Renal cortical epithelial cell (primary cell): ENCODE measurements around the gene NRXN2. TPM values are rescaled to one million over a fixed set of nuclear protein-coding genes. Genes with fewer than 3 reads are reported as not detected.

ENCODE experiments used
- DNase-seq: peaks from one replicate; pipeline ENCODE4 v3.0.0-alpha.2; 2011; ENCODE audit warnings: low read depth
- total RNA-seq: library from RNA; depleted of rRNA; stranded (reverse); fragments of >200 nt; gene quantifications from 2 replicates; pipeline ENCODE4 v1.2.3, GENCODE V29; 2014

NRXN2 gene
- under 0.01 TPM in 1 of 2 replicates, not detected in the other for total RNA-seq

- peak; percentile 46 for DNase-seq
These were observed at the start of gene NRXN2 for GRCh38 chr11:64723117-64723906. NRXN2 (minus strand) TSS chr11:64723197; CDS start chr11:64713699, 9,498 bp downstream.

- peak; percentile 60 for DNase-seq
These were observed 49.5 kb upstream of the NRXN2 start for GRCh38 chr11:64772303-64773018.

- DNase-seq: no peak
These were observed 48.9 kb upstream of the NRXN2 start for GRCh38 chr11:64771861-64772260.

DNA sequence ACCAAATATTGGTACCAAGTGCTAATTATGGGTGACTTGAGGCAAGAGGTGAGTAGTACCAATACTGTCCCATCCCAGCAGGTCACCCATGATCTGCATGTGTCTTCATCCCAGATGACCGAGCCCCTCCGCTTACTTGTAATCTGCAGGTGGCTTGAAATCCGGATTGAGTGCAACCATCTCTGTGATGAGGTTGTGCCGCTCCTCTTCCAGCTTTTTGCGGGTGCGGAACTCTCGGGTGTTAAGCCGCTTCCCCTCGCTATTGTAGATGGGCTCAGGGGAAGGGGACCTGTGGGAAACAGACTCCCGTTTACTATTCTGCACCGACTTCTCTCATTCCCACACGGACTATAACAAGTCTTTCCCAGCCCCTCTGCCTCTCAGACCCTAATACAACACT is 47.1 kb upstream of the NRXN2 start:
- no peak for DNase-seq

DNA sequence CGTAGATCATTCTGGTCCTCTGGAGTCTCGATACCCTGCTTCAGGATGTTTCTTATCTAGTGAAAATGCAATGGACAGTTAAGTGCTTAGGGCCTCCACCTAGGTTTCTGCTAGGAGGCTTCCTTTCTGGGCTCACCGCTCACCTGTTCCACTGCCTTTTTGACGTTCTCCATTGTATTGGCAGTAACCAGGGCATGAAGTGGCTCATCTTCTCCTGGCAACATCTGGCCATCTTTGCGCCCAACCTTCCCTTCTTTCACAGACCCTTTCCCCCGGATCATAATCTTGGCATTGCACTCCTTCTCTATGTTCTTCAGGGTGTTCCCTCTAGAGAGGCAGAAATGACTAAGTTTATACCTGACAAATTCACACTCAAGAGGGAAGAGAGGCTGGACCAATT is 46.3 kb upstream of the NRXN2 start:
- no peak for DNase-seq

DNA sequence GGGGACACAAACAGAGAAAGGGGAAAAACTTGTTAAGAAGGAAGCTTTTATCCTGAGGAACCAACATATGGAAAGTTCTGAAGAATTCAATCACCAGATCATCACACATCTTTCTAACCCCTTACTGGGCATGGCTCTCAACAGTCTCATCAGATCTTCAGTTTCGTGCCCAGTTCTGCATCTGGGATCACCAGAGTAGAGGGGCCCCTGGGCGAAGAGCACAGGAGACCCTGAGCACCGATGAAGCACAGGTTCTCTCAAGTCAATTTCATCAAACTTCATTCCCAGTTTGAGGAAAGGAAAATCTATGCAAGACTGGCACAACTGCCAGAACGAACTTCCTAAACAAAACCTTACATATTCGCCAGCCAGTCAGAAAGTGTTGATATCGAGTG is 45.3 kb upstream of the NRXN2 start:
- no peak for DNase-seq

DNA sequence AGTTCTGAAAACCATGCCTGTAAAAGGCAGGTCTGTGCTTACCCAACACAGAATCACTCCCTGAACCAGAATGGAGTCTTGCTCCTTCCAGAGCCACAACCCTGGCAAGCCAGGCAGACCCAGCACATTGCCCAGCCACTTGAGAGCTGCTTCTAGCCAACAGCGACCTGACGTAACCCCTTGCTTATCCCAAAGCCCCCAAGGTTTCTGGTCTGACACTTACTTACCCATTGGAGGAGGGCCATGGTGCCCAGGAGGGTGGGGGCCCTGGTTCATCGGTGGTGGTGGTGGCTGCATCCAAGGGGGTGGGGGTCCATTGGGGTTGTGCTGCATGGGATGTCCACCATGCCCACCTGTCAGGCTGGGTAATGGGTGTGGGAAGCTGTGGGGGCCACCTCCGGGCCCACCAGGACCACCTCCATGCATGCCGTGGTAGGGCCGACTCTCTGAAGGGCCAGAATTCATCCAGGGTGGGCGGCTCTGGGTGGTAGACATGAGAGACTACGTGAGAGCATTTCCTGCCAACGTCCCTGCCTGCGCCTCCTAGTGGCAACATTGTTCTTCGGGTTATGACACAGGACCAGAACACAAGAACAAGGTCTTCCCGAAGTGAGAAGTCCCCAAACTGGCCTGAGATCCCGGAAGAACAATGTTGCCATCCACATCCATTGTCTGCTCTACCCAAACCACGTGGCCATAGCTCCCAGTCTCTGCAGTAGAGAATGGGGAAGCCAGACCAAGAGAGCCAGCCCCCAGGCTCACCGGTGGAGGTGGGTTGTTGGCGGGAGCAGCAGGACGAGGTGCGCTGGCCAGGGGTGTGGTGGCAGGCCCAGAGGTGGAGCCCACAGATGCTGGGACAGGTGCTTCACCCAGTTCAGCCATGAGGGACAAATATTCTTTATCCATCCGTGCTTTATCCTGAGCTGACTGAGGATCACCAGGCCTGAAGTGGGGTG is 44.6 kb upstream of the NRXN2 start:
- DNase-seq: peak; percentile 36

- DNase-seq: no peak
These were observed 43.9 kb upstream of the NRXN2 start for GRCh38 chr11:64766881-64767280.

DNA sequence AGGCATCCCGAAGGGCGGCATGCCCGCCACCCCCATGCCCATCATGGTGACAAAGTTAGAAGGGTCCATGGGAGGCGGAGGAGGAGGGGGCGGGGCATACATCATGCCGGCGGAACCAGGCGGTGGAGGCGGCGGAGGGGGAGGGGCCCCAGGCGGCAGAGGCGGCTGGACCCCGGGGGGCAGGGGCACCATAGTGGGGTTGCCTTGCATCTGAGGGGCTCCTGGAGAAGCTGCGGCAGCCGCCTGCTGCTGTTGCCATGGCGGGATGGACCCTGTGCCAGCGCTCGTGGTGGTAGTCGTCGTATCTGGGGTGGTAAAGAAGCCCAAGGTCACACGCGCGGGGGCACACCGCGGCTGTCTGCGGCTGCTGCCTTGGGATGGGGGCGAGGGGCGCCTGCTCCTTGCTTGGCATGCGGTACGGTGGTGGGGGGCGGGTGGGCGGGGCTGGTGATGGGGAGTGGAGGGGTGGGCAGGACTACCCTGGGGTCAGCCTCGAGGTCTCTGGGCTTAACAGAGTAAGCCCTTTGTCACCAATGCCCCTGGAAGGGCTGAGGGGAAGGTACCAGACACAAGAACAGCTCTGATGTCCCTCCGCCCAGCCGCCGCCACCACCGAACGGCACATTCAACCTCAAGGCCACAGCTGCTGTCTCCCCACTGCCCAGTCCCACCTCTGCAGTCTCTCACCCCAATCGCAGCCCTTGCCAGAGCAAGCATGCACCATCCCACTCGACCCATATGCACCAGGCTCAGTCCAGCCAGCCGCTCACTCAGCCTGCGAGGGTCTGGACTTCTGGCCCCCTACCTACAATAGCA is 43.1 kb upstream of the NRXN2 start:
- DNase-seq: no peak

DNA sequence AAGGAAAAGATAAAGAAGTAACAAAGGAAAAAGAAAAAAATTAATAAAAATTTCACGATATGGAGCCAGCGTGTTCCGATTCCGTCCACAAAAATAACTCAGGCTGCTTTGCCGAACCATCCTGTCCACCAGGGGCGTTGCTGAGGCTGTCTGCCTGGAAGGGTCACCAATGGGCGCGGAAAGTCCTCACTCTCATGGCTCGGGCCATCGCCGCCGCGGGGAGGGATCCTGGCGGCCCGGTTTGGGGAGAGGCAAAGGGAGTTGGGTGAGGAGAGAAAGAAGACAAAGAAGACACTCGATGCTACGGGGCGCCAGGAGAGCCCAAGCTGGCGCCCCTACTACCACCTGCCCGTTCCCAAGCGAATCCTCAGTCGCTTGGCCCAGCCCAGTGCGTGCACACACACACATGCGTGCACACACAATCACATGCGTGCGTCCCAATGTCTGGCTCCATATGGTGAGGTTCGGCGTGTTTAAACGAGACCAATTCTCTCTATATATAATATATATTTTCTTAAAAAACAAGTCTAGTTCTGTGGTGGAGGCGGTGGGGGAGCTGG is 42.4 kb upstream of the NRXN2 start:
- no peak for DNase-seq

DNA sequence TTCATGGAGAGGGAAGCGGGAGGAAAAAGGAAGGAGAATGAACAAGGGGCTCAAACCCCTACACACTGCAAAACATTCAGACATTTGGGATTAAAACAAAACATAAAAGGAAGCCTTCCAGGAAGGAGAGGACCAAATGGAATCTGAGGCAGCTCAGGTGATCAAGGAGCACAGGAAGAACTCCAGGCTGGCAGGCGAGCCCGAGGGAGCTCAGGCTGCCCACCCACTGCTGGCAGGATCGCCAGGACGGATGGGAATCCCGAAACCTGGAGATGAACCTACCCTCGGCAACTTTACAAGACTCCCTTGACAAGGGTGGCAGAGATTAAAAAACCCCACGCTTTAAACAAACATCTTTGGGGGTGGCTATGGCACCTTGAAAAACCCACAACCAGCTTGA is 41.8 kb upstream of the NRXN2 start:
- no peak for DNase-seq

- no peak for DNase-seq
These were observed 41.1 kb upstream of the NRXN2 start for GRCh38 chr11:64764040-64764611.

DNA sequence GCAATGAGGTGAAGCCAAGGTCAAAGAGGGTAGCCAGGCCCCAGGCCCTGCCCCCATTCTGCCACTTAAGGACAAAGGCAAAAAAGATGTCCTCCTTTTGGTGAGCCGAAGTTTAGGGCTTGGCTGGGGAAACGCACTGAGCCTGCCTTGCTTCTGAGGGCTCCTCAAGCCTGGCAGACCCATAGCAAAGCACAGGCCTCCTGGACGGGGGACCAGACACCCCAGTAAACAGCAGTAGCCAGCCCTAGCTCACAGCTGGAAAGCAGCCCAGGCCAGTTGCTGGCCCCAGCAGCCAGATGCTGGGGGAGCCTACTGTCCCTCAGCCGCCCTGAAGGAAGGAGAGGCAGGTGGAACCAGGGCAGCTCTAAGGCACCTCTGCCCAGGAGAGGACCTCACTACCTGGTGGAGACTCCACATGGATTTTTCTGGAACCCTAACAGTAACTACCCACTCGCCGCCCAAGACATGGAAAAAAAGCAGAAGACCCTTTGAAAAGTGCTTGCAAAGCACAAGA is 40.6 kb upstream of the NRXN2 start:
- DNase-seq: no peak

DNA sequence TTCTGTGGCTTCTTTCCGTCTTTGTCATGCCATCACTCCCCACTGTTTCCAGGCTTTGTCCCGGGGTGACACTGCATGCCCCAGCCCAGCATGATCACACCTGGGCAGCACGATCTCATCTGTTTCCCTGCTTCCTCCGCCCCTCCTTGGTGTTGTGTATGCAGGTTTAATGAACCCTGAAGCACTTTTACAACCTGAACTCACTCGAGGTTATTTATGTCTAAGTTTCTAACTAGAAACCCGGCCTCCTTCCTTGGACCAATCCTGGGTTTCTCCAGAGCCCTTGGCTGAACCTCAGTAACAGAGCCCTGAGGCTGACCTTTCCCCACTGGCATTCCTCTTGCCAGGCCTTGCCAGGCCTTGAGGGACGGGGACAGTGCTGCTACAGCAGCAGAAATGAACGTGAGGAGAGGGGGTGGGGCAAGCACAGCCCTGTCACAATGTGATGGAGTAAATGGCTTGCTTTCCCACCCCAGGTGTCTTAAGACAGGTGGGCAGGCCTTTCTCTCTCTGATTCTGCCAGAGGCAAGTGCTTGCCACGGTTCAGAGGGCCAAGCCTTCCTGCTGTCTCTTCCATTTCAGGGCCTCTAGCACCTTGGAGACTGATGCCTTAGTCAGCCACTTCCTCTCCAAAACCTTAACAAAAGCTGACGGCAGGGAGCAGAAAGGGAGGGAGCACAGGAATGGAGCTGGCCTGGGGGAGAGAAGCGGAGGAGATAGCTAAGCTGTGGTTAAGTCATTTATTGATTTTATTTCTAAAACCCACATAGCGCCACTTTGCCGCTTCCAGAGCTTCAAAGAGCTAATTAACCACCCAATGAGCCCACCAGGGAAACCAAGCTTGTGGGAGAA is 39.9 kb upstream of the NRXN2 start:
- DNase-seq: peak; percentile 91

GRCh38 chr11:64762277-64762673 is 39.3 kb upstream of the NRXN2 start:
- DNase-seq: no peak

DNA sequence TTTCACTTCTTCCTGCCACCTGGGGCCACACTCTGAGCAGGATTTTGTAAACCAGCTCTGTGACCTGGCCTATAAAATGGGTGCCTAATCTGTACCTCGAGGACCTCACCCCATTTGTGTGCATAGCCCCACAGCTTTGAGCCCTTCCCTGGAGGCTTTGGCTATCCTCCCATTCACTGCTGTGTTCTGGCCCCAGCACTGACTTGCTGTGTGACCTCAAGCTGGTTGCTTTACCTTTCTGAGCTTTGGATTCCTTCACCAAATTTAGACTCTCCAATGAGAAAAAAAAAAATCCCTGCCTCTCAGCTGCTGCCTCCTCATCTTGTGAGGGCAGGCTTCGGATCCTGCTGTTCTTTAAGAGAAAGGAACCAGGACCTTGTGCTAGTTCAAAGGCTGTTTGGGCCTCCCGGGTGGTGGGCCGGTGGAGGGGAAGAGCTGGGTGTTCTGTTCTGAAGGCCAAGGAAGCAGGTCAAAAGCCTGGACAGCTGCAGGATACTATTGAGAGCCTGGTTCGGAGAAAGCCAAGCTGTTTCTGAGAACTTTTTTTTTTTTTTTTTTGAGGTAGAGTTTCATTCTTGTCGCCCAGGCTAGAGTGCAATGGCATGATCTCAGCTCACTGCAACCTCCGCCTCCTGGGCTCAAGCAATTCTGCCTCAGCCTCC is 37.9 kb upstream of the NRXN2 start:
- DNase-seq: no peak

GRCh38 chr11:64759722-64760719 is 37.0 kb upstream of the NRXN2 start, which contains the start of gene PYGM:
PYGM (minus strand) TSS chr11:64759974; CDS start chr11:64759898, 76 bp downstream.
- no peak for DNase-seq
